Measurements from ENCODE around the gene IL17F. TPM values are rescaled to one million over a fixed set of nuclear protein-coding genes. Genes with fewer than 3 reads are reported as not detected.

IL17F gene
- polyA plus RNA-seq, 1 experiment: not detected

DNA sequence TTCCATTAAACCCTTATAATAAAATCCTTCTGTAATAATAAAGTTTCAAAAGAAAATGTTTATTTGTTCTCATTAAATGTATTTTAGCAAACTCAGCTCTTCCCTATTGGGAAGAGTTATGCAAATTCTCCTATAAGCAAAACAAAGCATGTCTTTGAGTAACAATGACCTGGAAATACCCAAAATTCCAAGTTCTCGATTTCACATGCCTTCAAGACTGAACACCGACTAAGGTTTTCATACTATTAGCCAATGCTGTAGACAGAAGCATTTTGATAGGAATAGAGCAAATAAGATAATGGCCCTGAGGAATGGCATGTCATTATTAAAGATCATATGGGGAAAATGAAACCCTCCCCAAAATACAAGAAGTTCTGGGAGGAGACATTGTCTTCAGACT is 54.3 kb downstream of the IL17F start:
- POLR2A ChIA-PET: no interaction called here

GRCh38 chr6:52187098-52187497 is 57.2 kb downstream of the IL17F start:
- Histone ChIP-seq H3K27me3 (ENCODE audit: control insufficient read depth, insufficient read depth, low read length) (no peaks in the 10 kb centered on the region), H3K4me3 (ENCODE audit: low read depth, low read length) (no peak overlapping the region), H3K27ac (ENCODE audit: low read depth, low read length) (no peak overlapping the region), H3K9me3 (ENCODE audit: control insufficient read depth, insufficient read depth, low read length) (no peaks in the 10 kb centered on the region)
- TF ChIP-seq, protein P1, sequence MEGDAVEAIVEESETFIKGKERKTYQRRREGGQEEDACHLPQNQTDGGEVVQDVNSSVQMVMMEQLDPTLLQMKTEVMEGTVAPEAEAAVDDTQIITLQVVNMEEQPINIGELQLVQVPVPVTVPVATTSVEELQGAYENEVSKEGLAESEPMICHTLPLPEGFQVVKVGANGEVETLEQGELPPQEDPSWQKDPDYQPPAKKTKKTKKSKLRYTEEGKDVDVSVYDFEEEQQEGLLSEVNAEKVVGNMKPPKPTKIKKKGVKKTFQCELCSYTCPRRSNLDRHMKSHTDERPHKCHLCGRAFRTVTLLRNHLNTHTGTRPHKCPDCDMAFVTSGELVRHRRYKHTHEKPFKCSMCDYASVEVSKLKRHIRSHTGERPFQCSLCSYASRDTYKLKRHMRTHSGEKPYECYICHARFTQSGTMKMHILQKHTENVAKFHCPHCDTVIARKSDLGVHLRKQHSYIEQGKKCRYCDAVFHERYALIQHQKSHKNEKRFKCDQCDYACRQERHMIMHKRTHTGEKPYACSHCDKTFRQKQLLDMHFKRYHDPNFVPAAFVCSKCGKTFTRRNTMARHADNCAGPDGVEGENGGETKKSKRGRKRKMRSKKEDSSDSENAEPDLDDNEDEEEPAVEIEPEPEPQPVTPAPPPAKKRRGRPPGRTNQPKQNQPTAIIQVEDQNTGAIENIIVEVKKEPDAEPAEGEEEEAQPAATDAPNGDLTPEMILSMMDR (IDR thresholded peaks at IDR 0.05; ENCODE audit: low read depth, low read length): no peak
- ChIA-PET CTCF (no interaction called here), POLR2A (no interaction called here)
- DNase-seq (ENCODE audit: low read depth, low spot score): no peak

More for the DNA sequence above, 54.3 kb downstream of the IL17F start:
- TF ChIP-seq, protein P1 (IDR thresholded peaks at IDR 0.05; ENCODE audit: low read depth, low read length): no peak
- no peak for DNase-seq (ENCODE audit: low read depth, low spot score)
- CTCF ChIA-PET: no interaction called here
- Histone ChIP-seq H3K4me3 (ENCODE audit: low read depth, low read length) (no peak overlapping the region), H3K9me3 (ENCODE audit: control insufficient read depth, insufficient read depth, low read length) (no peaks in the 10 kb centered on the region), H3K27me3 (ENCODE audit: control insufficient read depth, insufficient read depth, low read length) (no peaks in the 10 kb centered on the region), H3K27ac (ENCODE audit: low read depth, low read length) (no peak overlapping the region)

Other genes with a start within 250 kb of the IL17F start
- gene PKHD1, start 156.9 kb downstream of the IL17F start, polyA plus RNA-seq (2011; rRNA removed): not detected in 2 replicates
- gene IL17A, start 58.1 kb downstream of the IL17F start, polyA plus RNA-seq (2011; rRNA removed): not detected in 2 replicates
- gene MCM3, start 40.2 kb upstream of the IL17F start, polyA plus RNA-seq (2011; rRNA removed): 28.4 and 33.6 TPM in 2 replicates
- gene PAQR8, start 117.7 kb upstream of the IL17F start, polyA plus RNA-seq (2011; rRNA removed): 4.2 and 4.6 TPM in 2 replicates
- gene EFHC1, start 175.8 kb upstream of the IL17F start, polyA plus RNA-seq (2011; rRNA removed): 43.3 and 59.8 TPM in 2 replicates

Measured in AG04450 (cell line).